HG02759 (cell line): ENCODE data around the gene EPHA4.
A peak's percentile ranks its signal among the peaks of the same experiment; 100 is the strongest.
"Not testable (repeated sequence)": the region's sequence is repeated elsewhere in the genome, so short reads cannot be mapped to it uniquely, and the experiment has no call there.

ENCODE experiments used
- ATAC-seq: cut with Tn5 transposase; IDR thresholded peaks from one replicate; pipeline ENCODE4 v1.9.1; 2021; ENCODE audit warnings: mild to moderate bottlenecking, moderate library complexity; ENCODE audit not compliant: unreplicated experiment

The EPHA4 gene

GRCh38 chr2:221541131-221541735, 30.9 kb downstream of the EPHA4 start:
- no peak for ATAC-seq

- ATAC-seq = no peak
Observed at GRCh38 chr2:221539246-221539645, 32.9 kb downstream of the EPHA4 start.

- ATAC-seq = no peak
Observed at GRCh38 chr2:221535824-221536223, 36.3 kb downstream of the EPHA4 start.

- no peak for ATAC-seq
Observed at GRCh38 chr2:221533299-221533698, 38.8 kb downstream of the EPHA4 start.

GRCh38 chr2:221532641-221533040, 39.5 kb downstream of the EPHA4 start:
- no peak for ATAC-seq

GRCh38 chr2:221530653-221531037, 41.5 kb downstream of the EPHA4 start:
- ATAC-seq = no peak

- ATAC-seq = no peak
Observed at GRCh38 chr2:221529943-221530652, 42.0 kb downstream of the EPHA4 start.

GRCh38 chr2:221529177-221529942, 42.7 kb downstream of the EPHA4 start:
- ATAC-seq = no peak

- no peak for ATAC-seq
Observed at GRCh38 chr2:221527776-221528309, 44.3 kb downstream of the EPHA4 start.

- no peak for ATAC-seq
Observed at GRCh38 chr2:221524158-221524557, 47.9 kb downstream of the EPHA4 start.

GRCh38 chr2:221521233-221521845, 50.8 kb downstream of the EPHA4 start:
- no peak for ATAC-seq

GRCh38 chr2:221518935-221519625, 53.0 kb downstream of the EPHA4 start:
- ATAC-seq = no peak

GRCh38 chr2:221518201-221518934, 53.7 kb downstream of the EPHA4 start:
- peak; percentile 45 for ATAC-seq

GRCh38 chr2:221517696-221518151, 54.4 kb downstream of the EPHA4 start:
- ATAC-seq = peak; percentile 93

GRCh38 chr2:221517146-221517695, 54.9 kb downstream of the EPHA4 start:
- ATAC-seq = no peak

GRCh38 chr2:221515864-221516263, 56.2 kb downstream of the EPHA4 start:
- ATAC-seq = no peak

GRCh38 chr2:221514305-221515040, 57.6 kb downstream of the EPHA4 start:
- ATAC-seq = no peak

- ATAC-seq = no peak
Observed at GRCh38 chr2:221513232-221513631, 58.9 kb downstream of the EPHA4 start.

GRCh38 chr2:221511325-221511724, 60.8 kb downstream of the EPHA4 start:
- not testable (repeated sequence) for ATAC-seq
